T-helper 1 cell treated with Interleukin-12 subunit alpha and Interleukin-12 subunit beta and Interleukin-4 antibody, amounts not matched to agents 30 ng/mL and 1 ng/mL, for 36 hours (primary cell): ENCODE data around the gene GABARAPL2. TPM values are rescaled to one million over a fixed set of nuclear protein-coding genes. Genes with fewer than 3 reads are reported as not detected.

Experiments
- total RNA-seq: library from RNA; stranded (reverse); gene quantifications from 2 replicates; pipeline ENCODE4 v1.2.3, GENCODE V29; 2022

The GABARAPL2 gene
- total RNA-seq, 1 donor from 2014 or later, result 76.6 TPM

Other genes with a start within 250 kb of the GABARAPL2 start
- 31.0 and 31.8 TPM in 2 replicates for gene CFDP1, start 132.9 kb upstream of the GABARAPL2 start, total RNA-seq
- gene TMEM170A, start 101.7 kb upstream of the GABARAPL2 start, total RNA-seq, result 37.7 and 45.0 TPM in 2 replicates
- not detected in 2 replicates for gene CHST6, start 70.9 kb upstream of the GABARAPL2 start, total RNA-seq
- gene CHST5, start 30.3 kb upstream of the GABARAPL2 start, total RNA-seq, result not detected in 2 replicates
- gene TMEM231, start 10.1 kb upstream of the GABARAPL2 start, total RNA-seq, result 1.6 and 2.8 TPM in 2 replicates
- 48.2 and 52.4 TPM in 2 replicates for gene ADAT1, start 56.9 kb downstream of the GABARAPL2 start, total RNA-seq
- gene KARS1, start 81.3 kb downstream of the GABARAPL2 start, total RNA-seq, result 212 and 217 TPM in 2 replicates
- 80.7 and 83.0 TPM in 2 replicates for gene TERF2IP, start 81.4 kb downstream of the GABARAPL2 start, total RNA-seq
- not detected in 2 replicates for gene CPHXL2, start 110.6 kb downstream of the GABARAPL2 start, total RNA-seq
- not detected in 2 replicates for gene DUXB, start 135.1 kb downstream of the GABARAPL2 start, total RNA-seq
- not detected in 2 replicates for gene CPHXL, start 160.1 kb downstream of the GABARAPL2 start, total RNA-seq